ENCODE measurements around the gene TMIE. TPM values are rescaled to one million over a fixed set of nuclear protein-coding genes. Genes with fewer than 3 reads are reported as not detected.
A peak's percentile ranks its signal among the peaks of the same experiment; 100 is the strongest.

TMIE gene
- total RNA-seq, 1 donor, result not detected

- no peak for DNase-seq (ENCODE audit: low read depth)
- TF ChIP-seq CTCF (IDR thresholded peaks at IDR 0.05; ENCODE audit: insufficient read depth, low read depth, low read length), result no peak
- H3K4me3 ChIP-seq (ENCODE audit: low read depth, low read length), result no peak overlapping the region
Observed at GRCh38 chr3:46661776-46662766, 39.1 kb upstream of the TMIE start.

- DNase-seq (ENCODE audit: low read depth), result peak; percentile 53
- no peak overlapping the region for H3K4me3 ChIP-seq (ENCODE audit: low read depth, low read length)
- no peak for TF ChIP-seq CTCF (IDR thresholded peaks at IDR 0.05; ENCODE audit: insufficient read depth, low read depth, low read length)
Observed at GRCh38 chr3:46662771-46663551, 38.2 kb upstream of the TMIE start.

- DNase-seq (ENCODE audit: low read depth), result peak; percentile 10
Observed at GRCh38 chr3:46663591-46664135, 37.5 kb upstream of the TMIE start.

GRCh38 chr3:46664188-46664970, 36.8 kb upstream of the TMIE start:
- no peak for TF ChIP-seq CTCF (IDR thresholded peaks at IDR 0.05; ENCODE audit: insufficient read depth, low read depth, low read length)
- H3K4me3 ChIP-seq (ENCODE audit: low read depth, low read length), result no peak overlapping the region
- no peak for DNase-seq (ENCODE audit: low read depth)

More at GRCh38 chr3:46663591-46664135, 37.5 kb upstream of the TMIE start:
- H3K4me3 ChIP-seq (ENCODE audit: low read depth, low read length), result no peak overlapping the region
- no peak for TF ChIP-seq CTCF (IDR thresholded peaks at IDR 0.05; ENCODE audit: insufficient read depth, low read depth, low read length)

GRCh38 chr3:46664971-46665762, 36.0 kb upstream of the TMIE start:
- H3K4me3 ChIP-seq (ENCODE audit: low read depth, low read length), result no peak overlapping the region
- no peak for DNase-seq (ENCODE audit: low read depth)
- TF ChIP-seq CTCF (IDR thresholded peaks at IDR 0.05; ENCODE audit: insufficient read depth, low read depth, low read length), result no peak

Data from fibroblast of villous mesenchyme (primary cell).